SKM-1 treated with dmso at 0.1 percent for 144 hours (cell line): ENCODE data around the gene LRSAM1.

Experiments
- DNase-seq: peaks from one replicate; lab custom pipeline; 2025; ENCODE audit not compliant: unreplicated experiment; lab: John Stamatoyannopoulos, UW

The LRSAM1 gene

GRCh38 chr9:127509261-127509954 lies 58.1 kb downstream of the LRSAM1 start:
- no peak for DNase-seq

- no peak for DNase-seq
These were observed 58.6 kb downstream of the LRSAM1 start for GRCh38 chr9:127509955-127510299.

- DNase-seq = no peak
These were observed 63.2 kb downstream of the LRSAM1 start for GRCh38 chr9:127514468-127514867.

- DNase-seq = no peak
These were observed 65.7 kb downstream of the LRSAM1 start for GRCh38 chr9:127516835-127517607.

- no peak for DNase-seq
These were observed 66.3 kb downstream of the LRSAM1 start for GRCh38 chr9:127517620-127518019.

GRCh38 chr9:127518091-127518856 lies 67.0 kb downstream of the LRSAM1 start:
- DNase-seq = no peak

GRCh38 chr9:127519301-127520166 lies 68.2 kb downstream of the LRSAM1 start:
- peak; percentile 71 for DNase-seq

GRCh38 chr9:127520941-127521918 lies 69.9 kb downstream of the LRSAM1 start:
- no peak for DNase-seq

GRCh38 chr9:127521919-127522304 lies 70.6 kb downstream of the LRSAM1 start:
- DNase-seq = no peak

- no peak for DNase-seq
These were observed 71.4 kb downstream of the LRSAM1 start for GRCh38 chr9:127522727-127523126.

GRCh38 chr9:127523312-127523851 lies 72.1 kb downstream of the LRSAM1 start:
- DNase-seq = peak; percentile 3

- DNase-seq = no peak
These were observed 73.1 kb downstream of the LRSAM1 start for GRCh38 chr9:127524373-127524772.

- peak; percentile 5 for DNase-seq
These were observed 74.3 kb downstream of the LRSAM1 start for GRCh38 chr9:127525401-127526188.

- no peak for DNase-seq
These were observed 75.6 kb downstream of the LRSAM1 start for GRCh38 chr9:127526655-127527559.

GRCh38 chr9:127527560-127528268 lies 76.4 kb downstream of the LRSAM1 start:
- DNase-seq = no peak

- no peak for DNase-seq
These were observed 77.3 kb downstream of the LRSAM1 start for GRCh38 chr9:127528422-127529251.
